HG03064 (cell line): ENCODE data around the gene FLRT1.

Source experiments
- ATAC-seq: cut with Tn5 transposase; IDR thresholded peaks from one replicate; pipeline ENCODE4 v1.9.1; 2021; ENCODE audit warnings: low read depth; ENCODE audit not compliant: unreplicated experiment

FLRT1 gene

GRCh38 chr11:64005691-64006090 lies 30.0 kb upstream of the FLRT1 start:
- no peak for ATAC-seq

- ATAC-seq, result no peak
Observed at GRCh38 chr11:64006398-64006797, 29.3 kb upstream of the FLRT1 start.

- no peak for ATAC-seq
Observed at GRCh38 chr11:64007160-64007628, 28.5 kb upstream of the FLRT1 start.

GRCh38 chr11:64007629-64008282 lies 28.0 kb upstream of the FLRT1 start:
- no peak for ATAC-seq

- no peak for ATAC-seq
Observed at GRCh38 chr11:64008283-64008913, 27.3 kb upstream of the FLRT1 start.

GRCh38 chr11:64008914-64009633 lies 26.7 kb upstream of the FLRT1 start:
- no peak for ATAC-seq

GRCh38 chr11:64009710-64010109 lies 26.0 kb upstream of the FLRT1 start:
- no peak for ATAC-seq

GRCh38 chr11:64010783-64011182 lies 24.9 kb upstream of the FLRT1 start:
- no peak for ATAC-seq

- ATAC-seq, result no peak
Observed at GRCh38 chr11:64011371-64011770, 24.4 kb upstream of the FLRT1 start.

GRCh38 chr11:64013141-64013896 lies 22.4 kb upstream of the FLRT1 start:
- no peak for ATAC-seq

GRCh38 chr11:64014356-64014755 lies 21.4 kb upstream of the FLRT1 start:
- no peak for ATAC-seq

GRCh38 chr11:64015510-64015909 lies 20.2 kb upstream of the FLRT1 start:
- no peak for ATAC-seq

- ATAC-seq, result no peak
Observed at GRCh38 chr11:64015935-64016845, 19.5 kb upstream of the FLRT1 start.

- no peak for ATAC-seq
Observed at GRCh38 chr11:64017945-64018224, 17.8 kb upstream of the FLRT1 start.

GRCh38 chr11:64018310-64018709 lies 17.4 kb upstream of the FLRT1 start:
- ATAC-seq, result no peak

- no peak for ATAC-seq
Observed at GRCh38 chr11:64019106-64020037, 16.4 kb upstream of the FLRT1 start.

- ATAC-seq, result no peak
Observed at GRCh38 chr11:64020976-64021756, 14.6 kb upstream of the FLRT1 start.

- ATAC-seq, result no peak
Observed at GRCh38 chr11:64021757-64022093, 14.0 kb upstream of the FLRT1 start.
